Stimulated activated CD8-positive, alpha-beta memory T cell treated with anti-CD3 and anti-CD28 coated beads, Interleukin-15, amount 100 ng/mL, for 48 hours (primary cell): Measurements from ENCODE around the gene SPTBN5.

Experiments used
- DNase-seq, 2 donors: peaks; one replicate each; pipeline ENCODE4 v3.0.0-alpha.2; 2020; ENCODE audit warnings: low read depth in 2 of 2

The SPTBN5 gene

GRCh38 chr15:41903782-41904181 lies 9.9 kb upstream of the SPTBN5 start:
- no peak for DNase-seq

DNA sequence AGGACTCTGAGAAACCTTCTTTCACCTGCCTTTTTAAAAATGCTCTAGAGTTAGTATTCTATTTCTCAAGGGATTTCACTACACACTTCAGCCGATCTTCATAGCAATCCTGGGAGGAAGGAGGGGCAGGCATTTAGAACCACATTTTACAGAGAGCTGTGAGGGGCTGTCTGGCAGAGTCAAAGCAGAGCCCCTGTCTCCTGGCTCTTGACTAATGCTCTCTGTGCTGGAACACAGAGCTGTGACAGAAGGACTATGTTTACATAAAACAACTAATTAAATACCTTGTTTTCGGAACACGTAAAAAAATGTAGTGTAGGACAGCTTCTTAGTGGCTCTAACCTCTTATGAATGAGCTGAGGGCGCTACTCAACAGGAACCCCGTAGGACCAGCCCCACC lies 7.6 kb upstream of the SPTBN5 start:
- DNase-seq, result no peak

DNA sequence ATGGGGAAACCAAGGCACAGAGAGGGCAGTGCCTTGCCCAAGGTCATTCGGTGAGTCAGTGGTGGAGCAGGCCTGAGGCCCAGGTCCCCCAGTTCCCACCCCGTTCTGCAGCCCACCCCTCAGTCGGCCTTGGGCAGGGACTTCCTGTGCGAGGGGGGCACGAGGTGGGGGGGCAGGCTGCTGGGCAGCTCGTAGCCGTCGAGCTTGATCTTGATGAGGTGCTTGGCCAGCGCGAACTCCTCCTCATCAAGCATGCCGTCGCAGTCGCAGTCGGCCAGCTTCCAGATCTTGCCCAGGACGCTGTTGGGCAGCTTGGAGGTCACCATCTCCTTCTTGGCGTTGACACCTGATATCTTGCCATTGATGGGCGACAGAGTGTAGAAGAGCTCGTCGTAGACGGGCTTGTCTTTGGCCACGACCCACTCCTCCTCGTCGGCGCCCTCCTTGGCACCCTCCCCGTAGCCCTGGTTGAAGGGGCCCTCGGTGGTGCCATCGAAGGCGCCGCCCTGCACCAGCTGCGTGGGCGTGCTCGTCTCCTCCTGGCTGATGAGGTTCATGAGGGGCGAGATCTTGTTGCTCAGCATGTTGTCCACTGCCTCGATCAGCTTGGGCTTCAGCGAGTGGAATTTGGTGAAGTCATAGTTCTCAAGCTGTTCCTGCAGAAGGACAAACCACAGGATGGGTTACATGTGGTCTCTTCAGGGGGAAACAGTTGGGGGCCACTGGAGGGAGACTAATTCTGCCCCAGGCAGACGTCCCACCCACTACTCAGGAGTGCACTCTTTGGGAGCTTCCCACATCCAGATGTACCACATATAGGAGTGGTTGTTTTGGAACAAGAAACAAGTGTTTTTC lies 6.9 kb upstream of the SPTBN5 start:
- DNase-seq, result no peak

GRCh38 chr15:41899854-41900442 lies 6.1 kb upstream of the SPTBN5 start:
- no peak for DNase-seq

- DNase-seq, result no peak
Measured at GRCh38 chr15:41897363-41897799, 3.5 kb upstream of the SPTBN5 start.

DNA sequence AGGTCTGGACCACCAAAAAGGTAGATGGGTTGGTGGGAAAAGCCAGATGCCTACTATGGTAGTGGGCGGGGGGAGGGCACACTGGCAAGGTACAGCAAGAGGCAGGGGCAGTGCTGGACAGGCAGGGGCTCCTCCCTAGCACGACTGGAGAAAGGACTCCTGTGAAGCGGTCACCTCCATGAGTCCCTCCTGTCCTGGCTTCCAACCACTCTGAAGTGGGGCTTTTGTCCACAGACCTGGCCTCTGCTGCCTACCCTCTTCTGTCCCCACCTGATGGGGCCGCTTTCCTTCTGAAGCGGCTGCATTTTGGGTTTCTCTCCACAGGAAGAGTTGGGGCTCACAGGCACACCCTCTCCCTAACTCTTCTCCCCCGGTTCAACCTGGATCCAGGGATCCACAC lies 2.7 kb upstream of the SPTBN5 start:
- no peak for DNase-seq

- DNase-seq, result no peak
Measured at GRCh38 chr15:41895957-41896356, 2.1 kb upstream of the SPTBN5 start.

- DNase-seq, result no peak
Measured at GRCh38 chr15:41895491-41895890, 1.6 kb upstream of the SPTBN5 start.

DNA sequence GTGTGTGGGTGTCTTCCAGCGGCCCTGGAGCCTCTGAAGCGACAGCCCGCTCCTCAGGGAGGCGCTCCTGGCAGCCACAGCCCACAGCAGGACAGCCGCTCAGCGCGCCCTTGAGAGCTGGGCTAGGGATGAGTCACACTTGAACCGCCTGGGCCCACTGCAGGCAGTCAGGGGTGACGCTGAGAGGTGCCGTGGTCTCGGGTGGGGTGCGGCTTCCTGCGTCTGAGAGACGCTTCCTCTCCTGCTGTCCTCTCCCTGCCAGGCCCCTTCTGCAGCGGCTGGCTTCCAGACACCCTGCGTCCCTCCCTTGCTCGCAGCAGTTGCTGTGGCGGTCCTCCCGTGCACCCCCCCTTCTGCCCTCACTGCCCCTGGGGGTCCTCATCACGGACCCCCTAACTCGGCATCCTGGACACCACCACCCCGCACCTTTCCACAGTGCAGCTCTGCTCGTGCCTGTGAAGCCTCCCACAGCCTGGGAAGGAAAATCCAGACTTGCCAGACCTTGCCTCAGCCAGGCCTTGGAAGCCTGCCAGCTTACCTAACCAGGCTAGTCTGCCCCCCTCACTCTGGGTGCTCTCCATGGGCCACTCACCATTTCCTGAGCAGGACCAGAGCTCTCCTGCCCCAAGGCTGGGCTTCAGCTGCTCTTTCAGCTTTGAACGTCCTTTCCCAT lies 1.1 kb upstream of the SPTBN5 start:
- DNase-seq, result peak; percentile 66 to 72

- DNase-seq, result no peak
Measured at GRCh38 chr15:41894251-41894790, 468 bp upstream of the SPTBN5 start.

DNA sequence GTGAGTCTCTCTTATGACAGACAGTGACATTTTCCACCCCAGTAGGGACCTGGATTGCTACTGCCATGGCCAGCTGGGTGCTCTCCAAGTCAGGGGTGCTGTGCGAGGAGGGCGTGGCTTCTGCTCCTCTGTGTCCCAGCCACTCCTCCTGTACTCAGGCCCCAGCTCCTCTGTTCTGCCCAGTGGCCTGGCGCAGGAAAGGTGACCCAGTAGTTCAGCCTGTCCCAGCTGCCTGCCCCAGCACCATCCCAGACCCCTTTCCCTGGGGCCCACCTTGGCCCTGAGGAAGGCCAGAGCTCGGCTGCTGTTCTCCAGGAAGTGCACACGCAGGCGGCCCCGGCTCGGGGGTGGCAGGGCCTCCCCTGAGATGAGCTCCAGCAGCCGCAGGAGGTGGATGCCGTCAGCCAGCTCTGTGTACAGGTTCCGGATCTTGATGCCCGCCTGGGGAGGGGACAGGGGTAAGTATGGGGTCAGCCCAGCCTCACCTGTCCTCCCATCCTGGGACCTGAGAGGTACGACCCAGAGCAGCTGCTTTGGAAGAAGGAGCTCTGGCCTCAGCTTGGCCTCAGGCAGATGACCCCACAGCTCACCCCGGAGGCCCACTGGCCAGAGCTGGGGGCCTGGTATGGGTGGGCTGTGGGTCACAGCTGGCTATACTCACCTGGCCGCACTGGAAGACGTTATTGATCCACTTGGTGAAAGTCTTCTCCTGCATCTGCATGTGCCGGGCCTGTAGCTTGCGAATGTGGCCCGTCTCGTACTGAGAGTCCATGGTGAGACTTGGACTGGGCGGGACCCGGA lies 1.0 kb downstream of the SPTBN5 start:
- no peak for DNase-seq

DNA sequence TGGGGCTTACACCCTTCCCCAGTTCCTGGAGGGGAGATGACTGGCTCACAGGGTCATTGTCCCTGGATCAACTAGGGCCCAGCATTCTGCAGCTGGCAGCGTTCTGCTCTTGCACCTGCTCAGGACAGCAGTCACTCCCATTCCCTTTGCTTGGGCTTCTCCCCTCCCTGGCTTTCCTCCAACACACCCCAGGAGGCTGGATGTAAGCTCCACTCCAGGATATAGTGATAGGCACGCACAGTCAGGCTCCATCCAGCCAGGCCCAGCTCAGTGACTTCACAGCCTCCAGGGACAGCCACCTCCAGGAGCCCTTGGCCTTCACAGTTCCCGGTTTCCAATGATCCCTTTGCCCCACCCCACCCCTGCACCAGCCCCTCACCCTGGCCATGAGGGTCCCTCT lies 1.9 kb downstream of the SPTBN5 start:
- no peak for DNase-seq

- DNase-seq, result no peak
Measured at GRCh38 chr15:41891226-41891625, 2.6 kb downstream of the SPTBN5 start.

GRCh38 chr15:41890050-41890690 lies 3.7 kb downstream of the SPTBN5 start:
- DNase-seq, result no peak

DNA sequence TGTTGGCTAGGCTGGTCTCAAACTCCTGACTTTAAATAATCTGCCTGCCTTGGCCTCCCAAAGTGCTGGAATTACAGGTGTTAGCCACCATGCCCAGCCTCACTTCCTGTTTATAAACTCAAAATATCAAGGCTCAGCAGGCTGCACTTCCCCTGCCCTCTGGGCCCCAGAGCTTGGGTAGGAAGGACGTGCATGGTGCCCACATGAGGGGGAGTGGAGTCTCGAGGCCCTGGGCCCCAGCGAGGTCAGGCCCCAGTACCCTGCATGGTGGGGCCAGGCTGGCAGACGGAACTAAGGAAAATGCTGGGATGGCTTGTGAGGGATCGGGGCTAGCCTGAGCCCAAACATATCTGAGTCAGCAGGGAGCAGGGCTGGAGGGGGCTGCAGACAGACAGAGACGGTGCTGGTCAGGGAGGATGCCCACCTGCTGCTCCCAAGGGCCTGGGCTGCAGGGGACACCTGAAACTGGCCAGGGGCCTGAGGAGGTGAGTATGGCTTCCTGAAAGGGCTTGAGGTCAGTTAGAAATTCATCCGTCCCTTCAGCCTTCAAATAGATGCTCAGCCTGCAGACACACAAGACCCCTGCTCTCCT lies 5.1 kb downstream of the SPTBN5 start:
- no peak for DNase-seq

DNA sequence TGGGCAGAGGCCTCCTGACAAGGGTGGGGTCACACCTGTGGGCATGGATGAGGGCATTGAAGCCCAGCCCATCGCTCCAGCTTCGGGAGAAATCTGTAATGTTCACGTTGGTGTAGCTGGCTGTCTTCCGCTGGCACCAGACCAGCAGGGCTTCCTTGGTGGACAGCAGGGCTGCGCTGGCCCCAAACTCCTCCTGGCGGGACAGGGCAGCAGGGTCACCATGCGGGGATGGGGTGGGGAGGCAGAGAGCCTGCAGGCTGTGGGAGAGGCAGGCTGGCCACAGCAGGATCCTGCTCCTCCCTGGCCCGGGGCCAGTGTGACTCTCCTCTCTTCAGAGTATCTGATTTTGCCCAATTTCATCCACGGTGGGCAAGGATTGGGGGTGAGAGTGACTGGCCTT lies 6.0 kb downstream of the SPTBN5 start:
- DNase-seq, result no peak

GRCh38 chr15:41887161-41887560 lies 6.7 kb downstream of the SPTBN5 start:
- no peak for DNase-seq

DNA sequence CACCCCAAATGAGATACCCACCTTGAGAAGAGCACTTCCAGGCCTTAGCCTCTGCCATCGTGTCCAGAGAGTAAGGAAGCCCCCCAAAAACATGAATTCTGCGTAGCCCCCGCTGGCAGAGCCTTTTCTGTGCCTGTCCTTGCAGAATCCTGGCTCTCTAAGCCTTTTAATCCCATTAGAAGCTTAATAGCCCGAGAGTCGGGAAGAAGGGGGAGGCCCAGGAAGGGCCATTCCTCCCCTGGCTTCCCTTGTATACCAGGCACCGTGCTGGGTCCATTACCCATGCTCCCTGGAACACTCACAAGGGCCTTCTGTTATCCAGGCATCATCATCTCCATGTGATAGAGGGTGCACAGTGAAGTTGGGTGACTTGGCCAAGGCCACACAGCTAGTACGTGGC lies 7.1 kb downstream of the SPTBN5 start:
- no peak for DNase-seq

- DNase-seq, result no peak
Measured at GRCh38 chr15:41885841-41886240, 8.0 kb downstream of the SPTBN5 start.

- no peak for DNase-seq
Measured at GRCh38 chr15:41885321-41885720, 8.5 kb downstream of the SPTBN5 start.

DNA sequence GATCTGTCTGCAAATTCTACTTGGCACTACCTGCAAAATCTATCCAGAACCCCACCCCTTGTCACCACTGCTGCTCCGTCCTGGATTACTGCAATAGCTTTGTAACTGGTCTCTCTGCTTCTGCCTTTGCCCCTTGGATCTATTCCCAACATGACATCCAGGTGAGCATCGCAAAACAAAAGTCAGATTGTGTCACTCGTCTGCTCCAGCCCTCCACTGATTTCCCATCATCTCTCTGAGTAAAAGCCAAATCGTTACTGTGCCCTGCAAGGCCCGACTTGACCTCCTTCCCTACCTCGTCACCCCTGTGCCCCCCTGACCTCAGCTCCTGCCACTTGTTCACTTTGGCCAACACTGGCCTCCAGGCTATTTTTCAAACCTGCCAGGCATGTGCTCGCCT lies 9.4 kb downstream of the SPTBN5 start:
- no peak for DNase-seq
